Measurements from ENCODE around the gene CDADC1.
A peak's percentile ranks its signal among the peaks of the same experiment; 100 is the strongest.

CDADC1 gene

GRCh38 chr13:49300276-49300675, 52.6 kb downstream of the CDADC1 start:
- Histone ChIP-seq H3K36me3 (ENCODE audit: low read depth) (no peaks in the 10 kb centered on the region), H3K4me1 (ENCODE audit: insufficient read depth, poor library complexity, severe bottlenecking) (no peaks in the 10 kb centered on the region), H3K9me3 (ENCODE audit: severe bottlenecking) (no peaks in the 10 kb centered on the region), H3K4me3 (ENCODE audit: severe bottlenecking) (no peak overlapping the region), H3K27me3 (ENCODE audit: insufficient read depth, poor library complexity, severe bottlenecking) (no peaks in the 10 kb centered on the region), H3K27ac (ENCODE audit: poor library complexity, severe bottlenecking) (no peak overlapping the region)
- ATAC-seq (ENCODE audit: low read depth) (no peak), DNase-seq (ENCODE audit: low spot score) (no peak)
- TF ChIP-seq CTCF (IDR thresholded peaks at IDR 0.05; ENCODE audit: poor library complexity, severe bottlenecking): no peak

DNA sequence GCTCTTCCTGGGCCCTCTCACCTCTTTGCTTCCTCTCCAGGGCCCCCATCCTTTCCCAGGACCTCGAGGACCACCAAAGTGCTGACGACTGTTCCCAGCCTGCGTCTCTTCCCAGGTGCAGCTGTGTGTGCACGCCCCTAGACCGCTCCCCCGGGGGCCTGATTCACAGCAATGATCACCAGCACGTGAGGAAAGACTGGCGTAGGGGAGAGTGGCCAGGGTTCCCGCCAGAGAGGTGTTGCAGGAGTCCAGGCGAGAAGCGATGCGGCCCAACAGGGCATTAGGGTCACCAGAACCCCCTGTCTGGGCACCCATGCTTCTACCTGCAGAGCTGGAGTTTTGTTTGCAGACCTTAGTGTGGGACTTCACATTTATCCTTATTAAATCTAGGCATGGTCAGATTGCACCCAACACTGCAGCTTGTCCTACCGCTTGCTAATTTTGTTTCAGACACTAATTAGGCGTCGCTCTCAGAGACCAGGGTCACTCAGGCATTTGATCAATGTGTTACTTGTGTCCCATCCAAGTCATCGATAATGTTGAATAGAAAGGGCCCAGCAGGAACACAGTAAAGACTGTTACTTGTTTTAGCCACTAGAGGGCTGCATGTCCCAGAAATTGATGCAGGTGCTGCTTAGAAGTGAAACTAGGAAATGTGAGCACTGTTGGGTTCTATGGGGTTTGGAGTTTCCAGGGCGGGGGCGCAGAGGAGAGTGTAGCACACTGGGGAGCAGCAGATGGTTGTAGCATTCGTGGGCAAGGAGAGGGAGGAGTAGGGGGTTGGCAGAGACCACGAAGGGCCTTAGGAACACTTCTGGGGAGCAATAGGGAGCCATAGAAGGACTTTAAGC, 53.2 kb downstream of the CDADC1 start:
- H3K4me1 ChIP-seq (ENCODE audit: insufficient read depth, poor library complexity, severe bottlenecking): no peaks in the 10 kb centered on the region
- H3K4me3 ChIP-seq (ENCODE audit: severe bottlenecking): no peak overlapping the region
- H3K27ac ChIP-seq (ENCODE audit: poor library complexity, severe bottlenecking): no peak overlapping the region
- H3K9me3 ChIP-seq (ENCODE audit: severe bottlenecking): no peaks in the 10 kb centered on the region
- peak; percentile 87 for TF ChIP-seq CTCF (IDR thresholded peaks at IDR 0.05; ENCODE audit: poor library complexity, severe bottlenecking)
- DNase-seq (ENCODE audit: low spot score) (no peak), ATAC-seq (ENCODE audit: low read depth) (peak; percentile 88)
- H3K36me3 ChIP-seq (ENCODE audit: low read depth): no peaks in the 10 kb centered on the region
- H3K27me3 ChIP-seq (ENCODE audit: insufficient read depth, poor library complexity, severe bottlenecking): no peaks in the 10 kb centered on the region

GRCh38 chr13:49302222-49302621, 54.5 kb downstream of the CDADC1 start:
- Histone ChIP-seq H3K27me3 (ENCODE audit: insufficient read depth, poor library complexity, severe bottlenecking) (no peaks in the 10 kb centered on the region), H3K4me1 (ENCODE audit: insufficient read depth, poor library complexity, severe bottlenecking) (no peaks in the 10 kb centered on the region), H3K27ac (ENCODE audit: poor library complexity, severe bottlenecking) (no peak overlapping the region), H3K9me3 (ENCODE audit: severe bottlenecking) (no peaks in the 10 kb centered on the region), H3K4me3 (ENCODE audit: severe bottlenecking) (no peak overlapping the region), H3K36me3 (ENCODE audit: low read depth) (no peaks in the 10 kb centered on the region)
- ATAC-seq (ENCODE audit: low read depth) (no peak), DNase-seq (ENCODE audit: low spot score) (no peak)
- TF ChIP-seq CTCF (IDR thresholded peaks at IDR 0.05; ENCODE audit: poor library complexity, severe bottlenecking): no peak

DNA sequence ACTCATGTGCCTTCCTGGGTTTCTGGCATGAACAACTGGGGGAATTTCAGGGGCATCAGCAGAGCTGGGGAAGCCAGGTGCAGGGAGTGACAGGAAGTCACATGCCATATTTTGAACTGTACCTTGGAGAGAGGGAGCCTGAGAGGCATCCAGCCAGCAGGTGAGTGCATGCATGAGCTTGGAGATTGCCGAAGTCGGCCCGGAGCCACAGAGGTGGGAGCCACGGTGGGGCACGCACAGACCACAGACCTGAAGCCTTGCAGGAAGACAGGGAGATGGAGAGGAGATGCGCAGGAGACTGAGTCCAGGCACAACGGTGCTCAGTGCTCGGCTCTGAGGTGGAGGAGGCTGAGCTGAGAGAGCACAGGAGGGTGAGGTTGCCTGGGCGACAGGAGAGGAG, 55.1 kb downstream of the CDADC1 start:
- no peak for DNase-seq (ENCODE audit: low spot score)
- H3K36me3 ChIP-seq (ENCODE audit: low read depth): no peaks in the 10 kb centered on the region
- H3K4me1 ChIP-seq (ENCODE audit: insufficient read depth, poor library complexity, severe bottlenecking): no peaks in the 10 kb centered on the region

More for the DNA sequence above, 55.1 kb downstream of the CDADC1 start:
- H3K27ac ChIP-seq (ENCODE audit: poor library complexity, severe bottlenecking): no peak overlapping the region
- no peak overlapping the region for H3K4me3 ChIP-seq (ENCODE audit: severe bottlenecking)
- no peaks in the 10 kb centered on the region for H3K9me3 ChIP-seq (ENCODE audit: severe bottlenecking)
- H3K27me3 ChIP-seq (ENCODE audit: insufficient read depth, poor library complexity, severe bottlenecking): no peaks in the 10 kb centered on the region
- ATAC-seq (ENCODE audit: low read depth): no peak
- TF ChIP-seq CTCF (IDR thresholded peaks at IDR 0.05; ENCODE audit: poor library complexity, severe bottlenecking): no peak
